GM21737 (cell line): ENCODE measurements around the gene ARHGEF38.
A peak's percentile ranks its signal among the peaks of the same experiment; 100 is the strongest.
"Not testable (repeated sequence)": the region's sequence is repeated elsewhere in the genome, so short reads cannot be mapped to it uniquely, and the experiment has no call there.

Source experiments
- ATAC-seq: cut with Tn5 transposase; IDR thresholded peaks from one replicate; pipeline ENCODE4 v1.9.1; 2021; ENCODE audit warnings: mild to moderate bottlenecking, moderate library complexity; ENCODE audit not compliant: unreplicated experiment

Gene ARHGEF38

GRCh38 chr4:105607876-105608275 lies 55.5 kb downstream of the ARHGEF38 start:
- no peak for ATAC-seq

DNA sequence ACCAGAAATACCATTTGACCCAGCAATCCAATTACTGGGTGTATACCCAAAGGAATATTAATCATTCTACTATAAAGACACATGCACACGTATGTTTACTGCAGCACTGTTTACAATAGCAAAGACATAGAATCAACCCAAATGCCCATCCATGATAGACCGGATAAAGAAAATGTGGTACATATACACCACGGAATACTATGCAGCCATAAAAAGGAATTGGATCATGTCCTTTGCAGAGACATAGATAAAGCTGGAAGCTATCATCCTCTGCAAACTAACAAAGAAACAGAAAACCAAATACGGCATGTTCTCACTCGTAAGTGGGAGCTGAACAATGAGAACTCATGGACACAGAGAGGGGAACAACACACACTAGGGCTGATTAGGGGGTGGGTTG lies 57.4 kb downstream of the ARHGEF38 start:
- not testable (repeated sequence) for ATAC-seq

- no peak for ATAC-seq
These were observed 60.9 kb downstream of the ARHGEF38 start for GRCh38 chr4:105613306-105613705.

- ATAC-seq: no peak
These were observed 66.9 kb downstream of the ARHGEF38 start for GRCh38 chr4:105619188-105619931.

- ATAC-seq: no peak
These were observed 68.4 kb downstream of the ARHGEF38 start for GRCh38 chr4:105620640-105621323.

DNA sequence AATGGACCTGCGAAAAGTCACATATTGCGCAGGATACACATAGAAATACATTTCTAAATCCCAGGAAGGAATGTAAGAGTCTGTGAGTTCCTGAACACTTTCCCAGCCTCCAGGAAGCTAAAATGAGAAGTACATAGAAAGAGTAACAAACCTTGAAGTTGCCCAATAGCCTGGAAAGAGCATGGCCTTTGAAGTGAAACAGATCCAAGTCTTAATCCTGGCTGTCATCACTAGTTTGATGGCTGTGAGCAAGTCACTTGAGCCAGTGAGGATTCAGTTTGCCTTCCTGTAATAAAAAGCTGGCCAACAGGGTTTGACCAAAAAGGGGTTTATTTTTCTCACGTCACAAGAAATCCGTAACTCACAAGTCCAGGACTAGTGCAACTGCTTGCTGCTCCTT lies 69.8 kb downstream of the ARHGEF38 start:
- ATAC-seq: no peak

DNA sequence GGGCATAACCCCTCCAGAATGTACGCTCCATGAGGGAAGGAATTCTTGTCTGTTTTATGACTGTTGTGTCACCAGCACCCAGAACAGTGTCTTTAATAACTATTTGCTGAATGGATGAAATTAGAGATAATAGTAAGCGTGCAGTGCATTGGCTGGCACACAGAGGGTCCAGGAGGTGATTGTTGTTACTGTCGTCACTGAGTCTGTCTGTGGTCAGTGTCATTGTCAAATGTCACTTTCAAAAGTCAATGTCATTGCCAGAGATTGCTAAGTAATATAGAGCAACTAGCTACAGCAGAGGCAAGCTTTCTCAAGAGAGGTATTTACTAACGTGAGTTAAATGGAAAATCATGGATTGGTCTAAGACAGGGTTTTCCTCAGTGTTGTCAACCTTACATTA lies 70.7 kb downstream of the ARHGEF38 start:
- ATAC-seq: no peak

DNA sequence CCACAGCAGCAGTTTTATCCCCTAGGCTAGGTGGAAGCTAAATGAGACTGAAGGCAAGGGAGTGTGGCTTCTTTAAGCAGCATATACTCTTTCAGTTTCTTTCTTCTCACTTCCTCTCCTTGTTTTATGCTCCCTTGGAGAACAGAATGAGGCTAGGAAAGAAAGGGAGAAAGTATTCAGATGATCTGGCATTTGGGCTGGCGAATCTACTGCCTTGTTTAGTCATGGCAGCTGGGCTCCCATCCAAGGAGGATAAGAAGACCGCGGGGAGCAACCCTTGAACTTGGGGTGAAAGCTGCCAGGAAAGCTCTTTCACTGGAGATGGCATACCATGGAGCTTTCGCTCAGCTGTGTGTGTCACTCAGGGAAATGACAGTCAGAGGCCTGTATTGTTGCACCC lies 72.1 kb downstream of the ARHGEF38 start:
- peak; percentile 71 for ATAC-seq

DNA sequence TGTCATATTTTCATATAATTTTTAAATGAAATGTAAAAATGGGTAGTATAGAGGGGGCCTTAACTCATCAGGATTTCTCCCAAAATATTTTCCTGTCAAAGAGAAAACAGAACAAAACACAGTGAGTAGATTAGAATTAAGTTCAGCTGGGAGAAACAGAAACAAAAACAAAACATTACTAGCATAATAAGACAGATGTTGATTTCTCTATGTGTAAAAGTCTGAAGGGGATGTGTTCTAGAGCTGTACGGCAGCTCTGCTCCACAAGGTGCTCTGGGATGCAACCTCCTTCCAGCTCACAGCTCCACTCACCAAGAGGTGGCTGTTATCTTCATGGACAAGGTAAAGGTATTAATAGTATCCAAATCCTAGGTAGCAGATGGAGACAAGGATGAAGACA lies 72.8 kb downstream of the ARHGEF38 start:
- ATAC-seq: no peak

- no peak for ATAC-seq
These were observed 74.4 kb downstream of the ARHGEF38 start for GRCh38 chr4:105626846-105627245.

GRCh38 chr4:105627620-105628019 lies 75.2 kb downstream of the ARHGEF38 start:
- no peak for ATAC-seq

GRCh38 chr4:105630670-105631655 lies 78.5 kb downstream of the ARHGEF38 start:
- ATAC-seq: no peak

DNA sequence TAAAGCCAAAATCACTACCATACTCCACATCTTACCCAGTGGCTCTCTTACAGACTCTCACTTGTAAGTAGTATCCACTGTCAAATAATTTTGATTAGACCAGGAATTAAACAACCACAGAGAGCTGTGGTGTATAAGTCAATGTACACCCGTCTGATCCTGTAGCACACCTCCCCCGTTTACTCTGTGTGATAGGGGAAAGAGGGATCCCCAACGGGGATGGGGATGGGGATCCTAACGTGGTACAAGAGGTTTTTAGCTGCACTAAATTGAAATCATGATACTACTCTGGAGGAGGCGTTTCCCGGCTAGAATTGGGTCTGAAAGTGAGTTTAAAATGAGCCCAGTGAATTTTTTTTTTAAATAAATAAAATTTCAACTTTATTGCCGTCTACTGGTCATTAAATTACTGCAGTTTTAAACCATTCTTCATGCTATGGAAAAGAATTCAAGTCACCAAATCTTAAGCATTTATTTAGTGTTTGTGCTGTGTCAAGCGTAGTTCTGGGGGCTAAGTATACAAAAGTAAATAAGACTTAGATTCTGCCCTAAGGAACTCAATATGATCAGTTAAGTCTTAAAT lies 79.5 kb downstream of the ARHGEF38 start:
- ATAC-seq: no peak

GRCh38 chr4:105632599-105632998 lies 80.2 kb downstream of the ARHGEF38 start:
- no peak for ATAC-seq

DNA sequence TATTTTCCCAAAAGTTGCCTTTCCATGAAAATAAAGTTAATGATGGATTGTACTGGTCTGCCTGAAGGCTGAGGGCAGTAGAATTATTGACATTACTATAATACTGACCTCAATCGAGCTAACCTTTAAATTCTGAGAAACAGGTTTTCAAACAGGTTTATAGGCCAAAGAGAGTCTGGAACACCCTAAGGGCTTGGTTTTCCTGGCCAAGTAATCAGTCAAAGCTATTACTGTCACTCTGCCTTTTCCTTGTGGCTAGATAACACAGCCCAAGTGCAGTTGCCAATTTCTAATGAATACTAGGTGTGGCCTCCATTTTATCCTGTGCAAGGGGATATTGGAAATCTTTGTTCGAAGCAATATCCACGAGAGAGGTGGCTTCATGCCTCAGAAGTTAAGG lies 80.8 kb downstream of the ARHGEF38 start:
- ATAC-seq: no peak

DNA sequence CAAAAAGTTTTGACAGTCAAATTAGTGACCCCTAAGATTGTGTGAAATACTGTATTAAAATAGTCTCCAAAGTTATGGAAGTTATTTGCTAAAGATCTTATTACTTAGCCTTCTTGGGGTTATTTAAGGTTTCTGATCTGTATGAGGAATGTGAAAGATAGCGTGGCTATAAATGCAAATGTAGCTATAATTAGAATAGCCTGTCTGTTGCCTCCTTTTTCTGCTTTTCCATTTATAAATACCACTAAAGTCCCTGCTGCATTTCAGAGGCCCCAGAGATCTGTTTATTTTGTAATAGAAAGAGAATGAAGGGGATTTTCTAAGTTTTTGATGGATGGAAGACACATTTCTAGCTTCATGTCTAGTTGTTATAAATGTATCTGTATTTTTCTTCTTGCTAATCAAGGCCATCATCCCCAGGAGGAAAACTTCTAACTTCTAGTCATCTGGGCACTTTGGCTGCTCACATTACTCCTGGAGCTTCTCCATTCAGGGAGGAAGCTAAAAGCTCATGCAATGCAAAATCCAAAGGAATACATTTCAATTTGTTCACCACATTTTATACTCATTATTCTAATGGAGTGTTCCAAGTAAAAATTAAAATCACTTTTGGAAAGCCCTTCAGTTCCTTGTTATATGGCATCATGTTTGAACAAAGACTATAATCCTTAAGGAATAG lies 82.1 kb downstream of the ARHGEF38 start:
- ATAC-seq: no peak

DNA sequence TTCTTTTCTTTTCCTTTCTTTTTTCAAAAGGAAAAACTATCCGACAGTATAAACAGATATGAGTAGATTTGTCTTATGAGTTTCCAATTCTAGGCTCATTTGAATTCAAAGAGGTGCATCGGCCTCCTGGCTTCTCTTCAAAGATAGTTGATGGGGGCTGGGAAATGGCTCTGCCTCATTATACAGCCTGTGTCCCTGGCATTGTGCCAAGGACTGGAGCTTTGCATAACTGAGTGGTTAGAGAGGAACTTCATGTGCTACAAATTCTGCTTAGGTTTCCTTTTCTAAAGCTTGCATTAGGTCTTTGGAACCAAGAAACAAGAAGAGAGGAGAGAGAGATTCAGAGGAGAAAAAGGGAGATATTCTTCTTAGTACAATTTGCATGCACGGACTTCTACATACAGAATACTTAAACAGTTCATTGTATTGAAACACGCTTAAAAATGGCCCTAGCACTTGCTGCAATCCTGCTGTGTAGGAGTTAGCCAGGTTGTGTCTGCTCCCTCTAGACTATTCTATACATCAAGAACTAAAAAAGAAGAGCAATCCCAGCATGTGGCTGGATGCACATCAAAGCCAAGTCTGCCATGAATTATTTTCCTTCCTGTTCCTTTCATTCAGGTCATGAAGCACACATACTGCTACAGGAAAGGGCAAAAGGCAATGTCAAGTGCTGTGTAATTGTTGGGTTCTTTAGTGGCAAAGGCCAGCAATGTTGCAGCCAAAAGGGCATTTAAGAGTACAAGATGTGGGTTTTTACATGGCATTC lies 85.2 kb downstream of the ARHGEF38 start:
- peak; percentile 87 for ATAC-seq

- ATAC-seq: no peak
These were observed 89.4 kb downstream of the ARHGEF38 start for GRCh38 chr4:105641845-105642244.

DNA sequence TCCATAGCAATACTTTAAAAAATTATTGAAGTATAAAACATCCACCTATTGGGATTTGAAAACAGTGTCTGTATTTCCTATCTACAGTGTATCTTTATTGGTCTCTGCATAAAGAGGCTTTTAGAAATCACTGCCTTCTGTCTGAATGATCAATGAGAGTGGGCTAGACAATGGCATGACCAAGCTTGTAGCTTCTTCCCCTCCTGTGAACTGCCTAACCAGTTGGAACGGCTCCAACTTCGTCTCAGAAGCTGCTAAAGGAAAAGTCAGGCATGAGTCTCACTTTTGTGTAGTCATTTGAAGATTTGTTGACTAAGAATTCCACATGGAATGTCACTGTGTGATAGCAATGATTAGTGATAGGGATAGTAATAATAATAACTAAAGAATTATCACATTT lies 91.8 kb downstream of the ARHGEF38 start:
- no peak for ATAC-seq

DNA sequence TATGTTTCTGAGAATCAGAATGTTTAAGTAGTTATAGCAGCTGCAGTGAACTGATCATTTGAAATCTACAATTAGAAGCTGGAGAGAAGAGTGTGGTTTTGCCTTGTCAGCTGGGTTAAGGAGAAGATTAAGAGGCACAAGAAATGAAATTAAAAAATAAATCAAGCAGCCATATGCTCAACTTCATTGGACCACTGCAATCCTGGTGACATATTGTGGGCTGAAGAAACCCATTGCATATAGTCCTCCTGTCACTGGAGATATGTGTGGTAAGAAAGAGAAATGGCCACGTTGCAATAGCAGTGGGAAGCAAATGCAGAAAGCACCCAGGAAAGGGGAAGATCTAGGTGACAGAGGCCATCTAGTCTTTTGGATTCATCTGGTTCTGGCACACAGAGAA lies 93.0 kb downstream of the ARHGEF38 start:
- no peak for ATAC-seq
